ENCODE results near the gene TSPAN32. TPM values are rescaled to one million over a fixed set of nuclear protein-coding genes. Genes with fewer than 3 reads are reported as not detected.

TSPAN32 gene
- total and polyA plus RNA-seq, 2 donors (not counting 1 experiment from before 2014, with no cell fraction given), result 0.17 TPM; not detected in 1

GRCh38 chr11:2289350-2289749 is 12.5 kb upstream of the TSPAN32 start:
- Histone ChIP-seq H3K9ac (ENCODE audit: insufficient read depth, low read length) (no peak overlapping the region), H3K4me3 (replicated peaks in 1 of 4; ENCODE audit: control extremely low read depth in 1 of 4, insufficient read depth in 1 of 4, low read depth in 3 of 4, low read length in 4 of 4) (no peak overlapping the region), H3K27me3 (ENCODE audit: control insufficient read depth, insufficient read depth, low read length) (peaks cover 9% of the 10 kb centered on the region), H4K20me1 (ENCODE audit: control insufficient read depth, extremely low read depth, insufficient read depth, low read length) (peaks cover 2% of the 10 kb centered on the region), H3K4me2 (ENCODE audit: extremely low read depth, insufficient read depth, low read length) (no peak overlapping the region), H3K9me3 (ENCODE audit: control insufficient read depth, insufficient read depth, low read depth, low read length) (no peaks in the 10 kb centered on the region), H3K27ac (ENCODE audit: insufficient read depth, low read length) (no peak overlapping the region), H3K36me3 (ENCODE audit: control insufficient read depth, insufficient read depth, low read length) (no peaks in the 10 kb centered on the region), H3K4me1 (ENCODE audit: control insufficient read depth, extremely low read depth, insufficient read depth, low read length) (no peaks in the 10 kb centered on the region), H2AFZ (ENCODE audit: low read length) (no peak overlapping the region), H3K79me2 (ENCODE audit: control insufficient read depth, insufficient read depth, low read length) (no peaks in the 10 kb centered on the region)
- DNase-seq (ENCODE audit: low read depth in 2 of 2), result no peak
- TF ChIP-seq CTCF (conservative IDR thresholded peaks at IDR 0.05 in 1 of 2, IDR thresholded peaks at IDR 0.05 in 1 of 2; ENCODE audit: low read depth in 1 of 2, low read length in 2 of 2) (no peak), EZH2 (IDR thresholded peaks at IDR 0.05; ENCODE audit: low read length, missing control alignments) (no peak)

- Histone ChIP-seq H3K27me3 (ENCODE audit: control insufficient read depth, insufficient read depth, low read length) (peaks cover 9% of the 10 kb centered on the region), H3K9ac (ENCODE audit: insufficient read depth, low read length) (no peak overlapping the region), H3K9me3 (ENCODE audit: control insufficient read depth, insufficient read depth, low read depth, low read length) (no peaks in the 10 kb centered on the region), H3K4me2 (ENCODE audit: extremely low read depth, insufficient read depth, low read length) (no peak overlapping the region), H2AFZ (ENCODE audit: low read length) (no peak overlapping the region), H3K27ac (ENCODE audit: insufficient read depth, low read length) (no peak overlapping the region), H4K20me1 (ENCODE audit: control insufficient read depth, extremely low read depth, insufficient read depth, low read length) (peaks cover 2% of the 10 kb centered on the region), H3K36me3 (ENCODE audit: control insufficient read depth, insufficient read depth, low read length) (no peaks in the 10 kb centered on the region), H3K79me2 (ENCODE audit: control insufficient read depth, insufficient read depth, low read length) (no peaks in the 10 kb centered on the region), H3K4me3 (replicated peaks in 1 of 4; ENCODE audit: control extremely low read depth in 1 of 4, insufficient read depth in 1 of 4, low read depth in 3 of 4, low read length in 4 of 4) (no peak overlapping the region), H3K4me1 (ENCODE audit: control insufficient read depth, extremely low read depth, insufficient read depth, low read length) (no peaks in the 10 kb centered on the region)
- TF ChIP-seq EZH2 (IDR thresholded peaks at IDR 0.05; ENCODE audit: low read length, missing control alignments) (no peak), CTCF (conservative IDR thresholded peaks at IDR 0.05 in 1 of 2, IDR thresholded peaks at IDR 0.05 in 1 of 2; ENCODE audit: low read depth in 1 of 2, low read length in 2 of 2) (no peak)
- no peak for DNase-seq (ENCODE audit: low read depth in 2 of 2)
These were observed 12.0 kb upstream of the TSPAN32 start for GRCh38 chr11:2289859-2290258.

GRCh38 chr11:2290351-2290841 is 11.4 kb upstream of the TSPAN32 start:
- Histone ChIP-seq H3K4me2 (ENCODE audit: extremely low read depth, insufficient read depth, low read length) (no peak overlapping the region), H3K27ac (ENCODE audit: insufficient read depth, low read length) (no peak overlapping the region), H3K79me2 (ENCODE audit: control insufficient read depth, insufficient read depth, low read length) (no peaks in the 10 kb centered on the region), H3K9ac (ENCODE audit: insufficient read depth, low read length) (no peak overlapping the region), H4K20me1 (ENCODE audit: control insufficient read depth, extremely low read depth, insufficient read depth, low read length) (peaks cover 2% of the 10 kb centered on the region), H3K4me3 (replicated peaks in 1 of 4; ENCODE audit: control extremely low read depth in 1 of 4, insufficient read depth in 1 of 4, low read depth in 3 of 4, low read length in 4 of 4) (no peak overlapping the region), H3K4me1 (ENCODE audit: control insufficient read depth, extremely low read depth, insufficient read depth, low read length) (no peaks in the 10 kb centered on the region), H2AFZ (ENCODE audit: low read length) (no peak overlapping the region), H3K36me3 (ENCODE audit: control insufficient read depth, insufficient read depth, low read length) (no peaks in the 10 kb centered on the region), H3K27me3 (ENCODE audit: control insufficient read depth, insufficient read depth, low read length) (peaks cover 9% of the 10 kb centered on the region), H3K9me3 (ENCODE audit: control insufficient read depth, insufficient read depth, low read depth, low read length) (no peaks in the 10 kb centered on the region)
- TF ChIP-seq CTCF (conservative IDR thresholded peaks at IDR 0.05 in 1 of 2, IDR thresholded peaks at IDR 0.05 in 1 of 2; ENCODE audit: low read depth in 1 of 2, low read length in 2 of 2) (no peak), EZH2 (IDR thresholded peaks at IDR 0.05; ENCODE audit: low read length, missing control alignments) (no peak)
- DNase-seq (ENCODE audit: low read depth in 2 of 2), result no peak

Measured in fibroblast of lung (primary cell).